Measurements from ENCODE around the gene TNXB.

DNA sequence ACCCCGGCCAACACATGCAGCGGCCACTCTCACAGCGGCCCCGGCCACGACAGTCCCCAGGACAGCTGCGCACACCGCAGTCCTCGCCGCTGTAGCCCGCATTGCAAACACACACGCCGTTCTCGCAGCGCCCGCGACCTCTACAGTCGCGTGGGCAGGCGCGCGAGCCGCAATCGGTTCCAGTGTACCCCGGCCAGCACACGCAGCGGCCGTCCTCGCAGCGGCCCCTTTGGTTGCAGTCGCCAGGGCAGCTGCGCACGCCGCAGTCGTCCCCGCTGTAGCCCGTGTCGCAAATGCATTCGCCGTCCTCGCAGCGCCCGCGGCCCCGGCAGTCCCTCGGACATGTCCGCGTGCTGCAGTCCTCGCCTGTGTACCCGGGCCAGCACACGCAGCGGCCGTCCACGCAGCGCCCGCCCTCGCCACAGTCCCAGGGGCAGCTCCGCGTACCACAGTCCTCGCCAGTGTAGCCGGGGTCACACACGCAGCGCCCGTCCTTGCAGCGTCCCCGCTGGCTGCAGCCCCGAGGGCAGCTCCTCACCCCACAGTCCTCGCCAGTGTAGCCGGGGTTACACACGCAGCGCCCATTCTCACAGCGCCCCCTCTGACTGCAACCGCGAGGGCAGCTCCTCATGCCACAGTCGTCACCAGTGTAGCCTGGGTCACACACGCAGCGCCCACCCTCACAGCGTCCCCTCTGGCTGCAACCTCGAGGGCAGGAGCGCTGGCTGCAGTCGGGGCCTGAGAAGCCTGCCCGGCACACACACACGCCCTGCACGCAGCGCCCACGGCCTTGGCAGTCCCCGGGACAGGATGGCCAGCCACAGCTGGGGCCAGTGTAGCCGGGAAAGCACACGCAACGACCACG lies 12.5 kb downstream of the TNXB start:
- TF ChIP-seq, protein P1, sequence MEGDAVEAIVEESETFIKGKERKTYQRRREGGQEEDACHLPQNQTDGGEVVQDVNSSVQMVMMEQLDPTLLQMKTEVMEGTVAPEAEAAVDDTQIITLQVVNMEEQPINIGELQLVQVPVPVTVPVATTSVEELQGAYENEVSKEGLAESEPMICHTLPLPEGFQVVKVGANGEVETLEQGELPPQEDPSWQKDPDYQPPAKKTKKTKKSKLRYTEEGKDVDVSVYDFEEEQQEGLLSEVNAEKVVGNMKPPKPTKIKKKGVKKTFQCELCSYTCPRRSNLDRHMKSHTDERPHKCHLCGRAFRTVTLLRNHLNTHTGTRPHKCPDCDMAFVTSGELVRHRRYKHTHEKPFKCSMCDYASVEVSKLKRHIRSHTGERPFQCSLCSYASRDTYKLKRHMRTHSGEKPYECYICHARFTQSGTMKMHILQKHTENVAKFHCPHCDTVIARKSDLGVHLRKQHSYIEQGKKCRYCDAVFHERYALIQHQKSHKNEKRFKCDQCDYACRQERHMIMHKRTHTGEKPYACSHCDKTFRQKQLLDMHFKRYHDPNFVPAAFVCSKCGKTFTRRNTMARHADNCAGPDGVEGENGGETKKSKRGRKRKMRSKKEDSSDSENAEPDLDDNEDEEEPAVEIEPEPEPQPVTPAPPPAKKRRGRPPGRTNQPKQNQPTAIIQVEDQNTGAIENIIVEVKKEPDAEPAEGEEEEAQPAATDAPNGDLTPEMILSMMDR (IDR thresholded peaks at IDR 0.05) = no peak
- TF ChIP-seq POLR2A (IDR thresholded peaks at IDR 0.05) = no peak
